ENCODE data around the gene LAT. TPM values are rescaled to one million over a fixed set of nuclear protein-coding genes. Genes with fewer than 3 reads are reported as not detected.

The LAT gene
- total and polyA plus RNA-seq, 2 of the 4 experiments (the other 2 are of a cell fraction), result 0.18 to 7.4 TPM

DNA sequence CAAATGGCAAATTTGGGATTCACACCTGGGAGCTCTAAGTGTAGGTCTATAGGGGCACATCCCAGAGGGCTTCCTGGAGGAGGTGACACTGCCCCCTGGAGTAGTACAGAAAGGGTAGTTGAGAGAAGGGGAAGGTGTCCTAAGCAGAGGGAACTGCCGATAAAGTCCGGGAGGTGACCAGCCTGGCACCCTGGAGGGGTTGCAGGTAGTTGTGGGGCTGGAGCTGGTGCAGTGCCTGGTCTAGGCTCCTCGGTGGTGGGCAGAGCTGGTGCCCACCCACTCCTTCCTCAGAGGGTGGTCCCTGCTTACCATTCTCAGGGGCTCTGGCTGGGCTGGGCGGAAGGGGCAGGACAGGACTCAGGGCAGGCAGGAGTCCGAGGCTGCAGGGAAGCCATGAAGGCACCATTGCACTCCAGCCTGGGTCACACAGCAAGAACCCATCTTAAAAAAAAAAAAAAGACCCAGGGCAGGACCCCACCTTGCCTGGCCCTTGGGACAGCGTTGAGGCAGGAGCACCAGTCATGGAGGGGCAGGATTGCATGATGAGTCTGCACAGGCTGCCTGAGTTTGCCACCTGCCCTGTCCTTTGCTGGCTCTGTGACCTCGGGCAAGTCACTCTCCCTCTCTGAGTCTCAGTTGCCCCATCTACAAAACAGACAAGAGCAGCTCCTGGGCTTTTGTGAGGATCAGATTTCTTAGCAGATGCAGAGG is 43.8 kb downstream of the LAT start:
- WGBS, 2 experiments (ENCODE audit: extremely low coverage in 2 of 2, insufficient read length in 1 of 2), result no CpG with 5 or more reads among the region's 7 CpGs
- Histone ChIP-seq H3K27ac (ENCODE audit: insufficient read depth, low read length) (peak overlapping the region; percentile 34), H3K9ac (ENCODE audit: low read depth, low read length) (no peak overlapping the region)

More for the DNA sequence above, 43.8 kb downstream of the LAT start:
- no peak for ATAC-seq (ENCODE audit: low read depth)
- Histone ChIP-seq H3K23ac (ENCODE audit: low read depth, low read length) (no peak overlapping the region; the same call in 1 of the 2 replicates), H2BK5ac (ENCODE audit: low read depth, low read length, poor library complexity, severe bottlenecking) (peak overlapping the region; percentile 2), H3K4me2 (ENCODE audit: low read depth, low read length) (peak overlapping the region; percentile 57), H3K56ac (ENCODE audit: extremely low read depth, insufficient read depth, low read length) (no peak overlapping the region), H2AK9ac (replicated peaks; ENCODE audit: low read depth, low read length, poor library complexity) (peak overlapping the region; percentile 83), H3K79me1 (ENCODE audit: low read depth in 1 of 2, low read length in 2 of 2) (no peaks in the 10 kb centered on the region), H2BK15ac (ENCODE audit: low read depth, low read length) (peak overlapping the region; percentile 74; the same call in 1 of the 3 replicates), H4K20me1 (ENCODE audit: insufficient read depth, low read length) (no peaks in the 10 kb centered on the region), H3K4me3 (ENCODE audit: insufficient read depth, low read depth, low read length) (no peak overlapping the region), H2AK5ac (ENCODE audit: low read depth, low read length) (peak overlapping the region; percentile 82), H3K27me3 (ENCODE audit: control insufficient read depth, insufficient read depth, low read length) (no peaks in the 10 kb centered on the region; the same call in 1 of the 2 replicates), H3K18ac (ENCODE audit: low read depth, low read length) (no peak overlapping the region; the same call in 1 of the 2 replicates), H4K91ac (ENCODE audit: insufficient read depth, low read depth, low read length) (no peak overlapping the region; the same call in 1 of the 2 replicates), H2AFZ (replicated peaks; ENCODE audit: low read length, poor library complexity) (peak overlapping the region; percentile 92), H3K36me3 (ENCODE audit: control insufficient read depth, insufficient read depth, low read length) (no peaks in the 10 kb centered on the region), H3K9me1 (ENCODE audit: insufficient read depth, low read length) (peaks cover 3% of the 10 kb centered on the region; the same call in 1 of the 2 replicates), H3K14ac (replicated peaks; ENCODE audit: low read depth, low read length) (no peak overlapping the region), H4K5ac (ENCODE audit: low read depth, low read length) (no peak overlapping the region), H3K4me1 (ENCODE audit: control insufficient read depth, insufficient read depth, low read length) (peaks cover 10% of the 10 kb centered on the region), H3K4ac (ENCODE audit: low read depth, low read length) (peak overlapping the region; percentile 48), H2BK20ac (ENCODE audit: low read depth, low read length) (peak overlapping the region; percentile 4; the same call in 1 of the 2 replicates), H2BK120ac (ENCODE audit: low read depth, low read length) (peak overlapping the region; percentile 69), H3K9me3 (ENCODE audit: control insufficient read depth, insufficient read depth, low read length) (no peaks in the 10 kb centered on the region), H4K8ac (ENCODE audit: low read depth in 2 of 2, low read length in 2 of 2) (peak overlapping the region in 1 of 2 experiments; percentile 71; a peak in 2 of 4 replicates)
- no TSS peak for BruUV-seq (replicated peaks)
- intact Hi-C loops (cut with micrococcal nuclease), result loop anchor here (10.0 kb wide), 1 partner anchor 56 kb away; no protein-coding TSS in a partner anchor
- DNase-seq, result no peak
- dilution Hi-C loops (cut with HindIII; ENCODE audit: low sequenced_read_pairs, unreplicated experiment), result no loop called here
- ChIA-PET POLR2A (ENCODE audit: unreplicated experiment) (no interaction called here), CTCF (no interaction called here)
- in situ Hi-C loops (cut with MboI; ENCODE audit: low sequenced_read_pairs), result no loop called here
- TF ChIP-seq MAZ (IDR thresholded peaks at IDR 0.05; ENCODE audit: borderline replicate concordance, low read depth, low read length), result no peak
- no peak for TF ChIP-seq MAFK (IDR thresholded peaks at IDR 0.05; ENCODE audit: low read depth, low read length)
- TF ChIP-seq NFE2L2 (IDR thresholded peaks at IDR 0.05; ENCODE audit: low read depth, low read length), result no peak
- no peak for TF ChIP-seq FOS (IDR thresholded peaks at IDR 0.05; ENCODE audit: low read depth, low read length)
